CD4-positive, alpha-beta T cell treated with Interferon alpha-2 for 1 hour (primary cell): ENCODE measurements around the gene TTC28.
"Not testable (repeated sequence)": the region's sequence is repeated elsewhere in the genome, so short reads cannot be mapped to it uniquely, and the experiment has no call there.

Experiments used
- DNase-seq, 2 donors: peaks; one replicate each; pipeline ENCODE4 v3.0.0-alpha.2; 2020 to 2022

TTC28 gene

GRCh38 chr22:28553108-28553866, 126.4 kb downstream of the TTC28 start:
- not testable (repeated sequence) for DNase-seq

GRCh38 chr22:28548406-28548805, 131.2 kb downstream of the TTC28 start:
- DNase-seq, result no peak

GRCh38 chr22:28547132-28547842, 132.4 kb downstream of the TTC28 start:
- no peak for DNase-seq

- DNase-seq, result no peak
Observed at GRCh38 chr22:28544431-28544868, 135.2 kb downstream of the TTC28 start.

DNA sequence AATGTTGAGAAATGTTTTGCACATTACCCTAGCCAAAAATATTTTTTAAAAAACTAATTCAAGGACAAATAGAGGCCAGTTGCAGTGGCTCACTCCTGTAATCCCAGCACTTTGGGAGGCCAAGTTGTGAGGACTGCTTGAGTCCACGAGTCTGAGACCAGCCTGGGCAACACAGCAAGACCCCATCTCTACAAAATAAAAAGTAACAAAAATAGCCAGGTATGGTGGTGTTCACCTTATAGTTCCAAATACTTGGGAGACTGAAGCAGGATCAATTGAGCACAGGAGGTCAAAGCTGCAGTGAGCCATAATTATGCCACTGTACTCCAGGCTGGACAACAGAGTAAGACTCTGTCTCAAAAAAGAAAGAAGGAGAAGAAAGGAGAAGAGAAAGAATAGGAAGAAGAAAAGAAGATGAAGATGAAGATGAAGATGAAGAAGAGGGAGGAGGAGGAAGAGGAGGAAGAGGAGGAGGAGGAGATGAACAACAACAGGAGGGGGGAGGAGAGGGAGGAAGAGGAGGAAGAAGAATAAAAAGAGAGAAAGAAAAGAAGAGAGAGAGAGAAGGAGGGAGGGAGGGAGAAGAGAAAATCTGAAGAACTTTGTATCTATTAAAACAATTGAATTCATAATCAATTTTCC, 136.5 kb downstream of the TTC28 start:
- no peak for DNase-seq

DNA sequence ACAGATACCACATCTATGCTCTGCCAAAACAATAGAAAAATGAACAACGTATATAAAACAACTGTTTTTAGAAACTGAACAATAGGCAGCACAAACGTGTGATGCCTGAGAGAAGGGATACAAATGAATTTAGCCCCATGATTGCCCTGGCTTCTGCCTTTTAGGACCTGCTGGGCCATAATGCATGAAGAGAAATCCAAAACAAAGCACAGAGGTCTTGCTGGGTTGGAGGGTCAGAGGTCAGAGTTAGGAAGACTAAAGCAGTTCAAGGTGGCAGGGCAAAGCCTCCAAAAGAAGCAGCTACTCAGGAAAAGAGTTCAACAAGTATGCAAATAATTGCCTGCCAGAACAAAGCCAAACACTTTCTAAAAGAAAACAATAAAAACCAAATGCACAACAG, 138.5 kb downstream of the TTC28 start:
- DNase-seq, result no peak

GRCh38 chr22:28538922-28539321, 140.7 kb downstream of the TTC28 start:
- DNase-seq, result no peak

- not testable (repeated sequence) for DNase-seq
Observed at GRCh38 chr22:28530565-28530964, 149.1 kb downstream of the TTC28 start.

- not testable (repeated sequence) for DNase-seq
Observed at GRCh38 chr22:28529144-28529543, 150.5 kb downstream of the TTC28 start.

DNA sequence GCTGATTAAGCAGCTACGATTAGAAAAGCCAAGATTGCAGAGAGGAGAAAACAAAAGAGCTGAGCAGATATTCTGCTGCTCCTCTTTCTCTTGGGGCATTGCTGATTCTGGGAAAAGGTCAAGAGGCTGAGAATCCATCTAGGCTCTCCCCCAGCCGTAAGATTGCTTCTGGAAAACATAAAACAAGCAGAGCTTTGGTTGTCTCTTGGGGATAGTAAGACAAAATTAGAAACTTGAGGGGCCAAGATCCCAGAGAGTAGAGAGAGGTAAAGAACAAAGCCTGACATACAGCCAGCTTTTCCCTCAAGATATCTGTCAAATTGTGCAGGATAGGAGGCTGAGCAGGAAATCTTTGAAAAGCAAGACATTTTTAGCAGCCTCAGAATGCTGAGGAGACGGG, 158.2 kb downstream of the TTC28 start:
- no peak for DNase-seq

DNA sequence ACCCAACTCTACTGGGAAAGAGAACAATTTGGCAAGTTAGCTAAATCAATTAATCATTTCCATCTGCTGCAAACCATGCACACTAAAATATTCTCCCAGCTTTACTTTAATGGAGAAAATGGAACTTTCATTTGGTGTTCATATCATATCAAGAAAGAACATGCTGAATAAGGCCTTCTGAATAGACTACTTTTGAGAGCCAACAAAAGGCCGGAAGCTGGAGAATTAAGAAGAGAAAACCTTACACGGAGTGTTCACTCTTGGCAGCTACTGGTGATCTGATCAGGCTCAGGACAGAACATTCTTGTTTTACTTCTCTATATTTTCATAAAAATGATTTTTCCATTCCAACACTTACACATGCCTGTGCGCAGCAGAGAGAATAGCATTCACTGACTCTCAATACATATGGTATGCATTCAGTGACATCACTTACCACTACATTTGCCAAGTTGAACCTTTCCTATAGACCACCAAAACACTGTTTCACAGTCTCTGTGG, 165.3 kb downstream of the TTC28 start:
- no peak for DNase-seq

- not testable (repeated sequence) for DNase-seq
Observed at GRCh38 chr22:28512387-28512786, 167.3 kb downstream of the TTC28 start.

- no peak for DNase-seq
Observed at GRCh38 chr22:28507896-28508295, 171.7 kb downstream of the TTC28 start.

- no peak for DNase-seq
Observed at GRCh38 chr22:28506150-28506535, 173.5 kb downstream of the TTC28 start.

DNA sequence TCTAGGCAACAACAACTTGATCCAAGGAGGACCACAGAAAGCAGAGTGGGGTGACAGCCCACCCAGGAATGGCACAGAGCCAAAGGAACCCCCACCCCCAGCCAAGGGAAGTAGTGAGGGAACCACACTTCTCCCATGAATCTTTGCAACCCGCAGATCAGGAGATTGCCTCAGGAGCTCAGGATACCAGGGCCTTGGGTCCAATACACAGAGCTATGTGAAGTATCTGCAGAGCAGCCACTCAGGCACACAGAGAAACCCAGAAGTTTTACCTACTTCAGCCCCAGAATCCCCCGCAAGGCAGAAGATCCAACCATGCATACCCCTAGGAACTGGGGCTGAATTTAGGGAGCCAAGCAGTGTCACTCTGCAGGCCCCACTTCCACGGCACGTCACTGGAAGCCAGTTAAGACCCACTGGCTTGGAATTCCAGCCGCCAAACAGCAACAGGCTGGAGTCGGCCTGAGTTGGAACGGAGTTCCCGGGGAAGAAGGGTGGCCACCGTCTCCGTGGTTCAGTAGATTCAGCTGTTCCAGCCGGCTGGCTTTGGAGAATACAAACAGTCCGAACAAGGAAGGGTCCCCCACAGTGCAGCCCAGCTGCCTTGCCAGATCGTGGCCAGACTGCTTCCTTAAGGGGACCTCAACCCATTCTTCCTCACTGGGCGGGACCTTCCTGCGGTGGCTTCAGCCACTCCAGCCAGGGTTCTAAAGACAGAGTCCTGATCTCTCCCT, 174.1 kb downstream of the TTC28 start:
- DNase-seq, result no peak

DNA sequence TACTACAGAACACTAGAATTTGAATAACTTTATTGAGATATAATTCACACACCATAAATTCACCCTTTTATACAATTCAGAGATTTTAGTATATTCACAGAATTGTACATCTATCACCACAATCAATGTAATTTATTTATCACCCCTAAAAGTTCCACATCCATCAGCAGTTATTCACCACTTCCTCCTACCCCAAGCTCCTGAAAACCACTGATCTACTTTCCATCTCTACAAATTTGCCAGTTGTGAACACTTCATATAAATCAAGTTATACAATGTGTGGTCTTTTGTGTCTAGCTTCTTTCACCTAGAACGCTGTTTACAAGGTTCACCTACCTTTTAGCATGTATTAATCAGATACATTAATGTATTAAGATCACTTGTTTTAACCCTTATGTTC, 179.6 kb downstream of the TTC28 start:
- no peak for DNase-seq

DNA sequence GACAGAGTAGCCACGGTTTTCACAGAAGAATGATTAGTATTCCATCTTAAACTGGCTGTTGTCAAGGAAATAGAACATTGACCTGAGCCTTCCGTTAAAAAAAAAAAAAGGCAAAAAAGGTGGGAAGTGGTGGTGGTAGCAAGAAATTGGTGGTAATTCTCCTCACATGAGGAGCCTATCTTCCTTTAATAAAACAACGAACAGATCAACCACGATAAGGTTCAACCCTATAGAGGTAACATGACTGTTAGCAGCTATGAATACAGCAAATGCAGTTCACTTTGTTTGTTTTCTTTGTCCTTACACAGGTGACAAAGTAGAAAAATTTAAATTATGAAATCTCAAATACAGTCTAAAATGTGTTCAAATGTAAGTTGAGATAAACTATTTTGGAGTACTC, 181.6 kb downstream of the TTC28 start:
- no peak for DNase-seq

- no peak for DNase-seq
Observed at GRCh38 chr22:28497188-28497587, 182.5 kb downstream of the TTC28 start.

GRCh38 chr22:28491289-28491688, 188.4 kb downstream of the TTC28 start:
- DNase-seq, result not testable (repeated sequence)

- no peak for DNase-seq
Observed at GRCh38 chr22:28488825-28489224, 190.8 kb downstream of the TTC28 start.

DNA sequence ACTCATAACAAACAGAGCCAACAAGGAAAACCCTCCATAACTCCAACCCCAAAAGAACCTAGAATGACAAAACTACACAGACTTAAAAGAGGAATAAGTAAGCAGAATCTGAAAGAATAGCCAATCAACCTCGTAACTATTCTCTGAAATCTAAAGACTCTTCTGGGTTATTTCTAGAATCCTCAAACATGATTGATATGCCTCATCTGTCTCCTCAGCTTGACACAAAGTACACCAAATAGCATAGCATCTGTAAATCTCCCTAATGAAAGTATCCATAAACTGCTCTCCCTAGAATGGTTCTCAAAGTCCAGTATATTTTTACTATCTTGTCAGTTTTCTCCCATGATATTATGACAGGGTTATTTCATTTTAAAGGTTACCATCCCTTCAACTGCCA, 195.0 kb downstream of the TTC28 start:
- no peak for DNase-seq

GRCh38 chr22:28481725-28482124, 197.9 kb downstream of the TTC28 start:
- DNase-seq, result no peak
